GM20000 (cell line): ENCODE data around the gene RNASE12.
"Not testable (repeated sequence)": the region's sequence is repeated elsewhere in the genome, so short reads cannot be mapped to it uniquely, and the experiment has no call there.

ENCODE experiments used
- DNase-seq: peaks from one replicate; pipeline ENCODE4 v3.0.0; 2012; ENCODE audit warnings: low spot score
- TF ChIP-seq, protein P1 (sequence below): IDR thresholded peaks from 2 replicates; pipeline ENCODE4 v1.5.1; 2012; ENCODE audit warnings: mild to moderate bottlenecking, control low read depth; ENCODE audit errors: extremely low read depth, missing control alignments

RNASE12 gene

DNA sequence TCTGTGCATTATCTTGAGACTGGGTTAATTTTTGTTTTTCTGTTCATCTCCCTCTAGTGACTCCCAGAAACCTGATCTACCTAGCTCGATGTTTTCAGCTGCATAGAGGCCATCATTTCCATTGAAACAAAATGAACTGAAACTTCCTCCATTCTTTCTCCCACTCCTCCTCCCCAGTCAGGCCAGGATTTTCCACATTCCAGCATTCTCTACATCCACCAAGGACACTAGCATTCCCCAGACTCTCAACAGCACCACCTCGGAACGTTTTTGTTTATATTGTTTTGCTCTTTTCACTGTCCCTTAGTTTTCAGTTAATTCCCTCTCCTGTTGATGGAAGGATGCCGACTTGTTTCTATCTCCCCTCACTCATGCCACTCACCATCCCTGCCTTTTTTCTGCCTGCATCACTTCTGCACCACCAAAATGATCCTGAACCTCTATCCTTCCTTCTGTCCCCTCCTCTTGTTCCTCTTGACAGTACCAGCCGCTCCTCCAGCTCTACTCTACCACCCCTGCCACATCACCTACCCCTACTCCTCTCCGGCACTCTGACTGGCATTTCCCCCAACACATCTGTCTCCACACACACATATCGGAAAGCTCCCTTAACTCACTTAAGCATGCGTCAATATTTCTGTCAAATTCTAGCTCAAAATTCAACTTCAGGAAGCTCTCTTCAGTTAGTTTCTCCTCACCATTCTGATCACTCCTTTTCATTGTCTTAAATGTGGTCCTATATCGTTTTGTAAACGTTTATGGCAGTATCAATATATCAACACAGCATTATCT is 37.1 kb upstream of the RNASE12 start:
- no peak for DNase-seq
- TF ChIP-seq, protein P1, sequence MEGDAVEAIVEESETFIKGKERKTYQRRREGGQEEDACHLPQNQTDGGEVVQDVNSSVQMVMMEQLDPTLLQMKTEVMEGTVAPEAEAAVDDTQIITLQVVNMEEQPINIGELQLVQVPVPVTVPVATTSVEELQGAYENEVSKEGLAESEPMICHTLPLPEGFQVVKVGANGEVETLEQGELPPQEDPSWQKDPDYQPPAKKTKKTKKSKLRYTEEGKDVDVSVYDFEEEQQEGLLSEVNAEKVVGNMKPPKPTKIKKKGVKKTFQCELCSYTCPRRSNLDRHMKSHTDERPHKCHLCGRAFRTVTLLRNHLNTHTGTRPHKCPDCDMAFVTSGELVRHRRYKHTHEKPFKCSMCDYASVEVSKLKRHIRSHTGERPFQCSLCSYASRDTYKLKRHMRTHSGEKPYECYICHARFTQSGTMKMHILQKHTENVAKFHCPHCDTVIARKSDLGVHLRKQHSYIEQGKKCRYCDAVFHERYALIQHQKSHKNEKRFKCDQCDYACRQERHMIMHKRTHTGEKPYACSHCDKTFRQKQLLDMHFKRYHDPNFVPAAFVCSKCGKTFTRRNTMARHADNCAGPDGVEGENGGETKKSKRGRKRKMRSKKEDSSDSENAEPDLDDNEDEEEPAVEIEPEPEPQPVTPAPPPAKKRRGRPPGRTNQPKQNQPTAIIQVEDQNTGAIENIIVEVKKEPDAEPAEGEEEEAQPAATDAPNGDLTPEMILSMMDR, result no peak

DNA sequence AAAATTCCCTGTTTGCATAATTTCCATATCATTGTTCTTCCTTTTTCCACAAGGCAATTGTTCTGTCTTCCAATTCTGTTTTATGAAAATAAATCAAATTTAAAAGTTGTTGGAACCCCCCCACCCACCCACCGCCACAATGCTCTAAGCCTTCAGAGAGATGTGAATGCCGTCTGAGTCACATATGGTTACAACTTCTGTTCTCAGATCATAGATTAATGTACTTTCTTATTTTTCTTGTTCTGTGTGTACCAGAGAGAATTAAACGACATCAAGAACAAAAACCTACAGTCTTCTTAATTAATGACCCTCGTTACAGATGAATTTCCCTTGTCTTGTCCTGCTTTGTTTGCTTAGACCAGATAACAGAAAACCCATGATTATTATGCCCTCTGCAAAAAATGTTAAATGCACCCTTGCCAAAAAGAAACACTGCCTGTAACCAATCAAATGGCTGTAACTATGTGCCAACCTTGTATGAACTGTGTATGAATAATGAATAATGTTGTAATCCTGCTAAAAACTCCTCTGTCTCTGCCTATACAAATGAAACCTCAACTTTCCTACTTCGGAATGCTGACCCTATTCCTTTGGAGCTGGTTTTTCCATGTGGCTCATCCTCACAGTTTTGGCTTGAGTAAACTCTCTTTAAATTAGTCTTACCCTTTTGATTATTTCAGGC is 36.3 kb upstream of the RNASE12 start:
- TF ChIP-seq, protein P1, result no peak
- DNase-seq, result no peak

DNA sequence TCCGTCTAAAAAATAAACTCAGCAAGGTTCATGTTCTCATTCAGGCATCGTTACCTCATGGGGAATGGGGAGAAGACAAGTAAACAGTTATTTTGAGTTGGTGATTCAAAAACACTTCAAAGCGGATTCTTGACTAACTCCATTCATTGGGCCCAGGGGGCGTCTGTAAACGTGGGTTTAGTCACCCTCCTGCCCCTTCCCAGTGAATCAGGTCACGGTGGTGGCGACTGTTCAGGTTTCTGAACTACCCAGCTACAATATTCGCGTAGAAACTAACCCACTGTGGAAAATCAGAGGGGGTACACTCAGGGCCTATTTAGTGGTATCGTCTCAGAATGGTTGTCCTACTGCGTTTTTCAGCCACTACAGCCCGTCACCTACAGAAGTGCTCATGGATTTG is 35.1 kb upstream of the RNASE12 start:
- no peak for DNase-seq
- TF ChIP-seq, protein P1, result no peak

DNA sequence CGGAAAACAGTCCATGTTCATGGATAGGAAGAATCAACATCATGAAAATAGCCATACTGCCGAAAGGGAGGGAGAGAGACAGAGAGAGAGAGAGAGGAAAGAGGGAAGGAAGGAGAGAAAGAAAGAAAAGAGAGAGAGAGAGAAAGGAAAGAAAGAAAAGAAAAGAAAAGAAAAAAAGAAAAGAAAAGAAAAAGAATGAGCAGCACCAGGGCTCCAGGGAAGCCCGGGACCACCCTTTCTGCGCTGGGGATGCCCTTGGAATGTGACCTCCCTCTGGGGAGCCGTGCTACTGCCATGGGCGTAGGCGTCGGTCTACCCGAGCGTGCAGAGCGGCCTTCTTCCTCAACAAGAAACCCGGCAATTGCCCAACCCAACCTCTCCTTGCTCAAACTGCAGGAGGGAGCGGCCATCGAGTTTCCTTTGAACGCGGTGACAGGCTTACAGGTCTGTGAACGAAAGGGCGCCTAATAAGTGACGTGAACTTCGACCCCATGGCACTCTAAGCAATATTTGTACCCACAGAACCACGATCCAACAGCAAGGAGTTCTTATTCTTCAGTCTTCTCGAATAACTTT is 33.4 kb upstream of the RNASE12 start:
- TF ChIP-seq, protein P1, result no peak
- peak; percentile 32 for DNase-seq

DNA sequence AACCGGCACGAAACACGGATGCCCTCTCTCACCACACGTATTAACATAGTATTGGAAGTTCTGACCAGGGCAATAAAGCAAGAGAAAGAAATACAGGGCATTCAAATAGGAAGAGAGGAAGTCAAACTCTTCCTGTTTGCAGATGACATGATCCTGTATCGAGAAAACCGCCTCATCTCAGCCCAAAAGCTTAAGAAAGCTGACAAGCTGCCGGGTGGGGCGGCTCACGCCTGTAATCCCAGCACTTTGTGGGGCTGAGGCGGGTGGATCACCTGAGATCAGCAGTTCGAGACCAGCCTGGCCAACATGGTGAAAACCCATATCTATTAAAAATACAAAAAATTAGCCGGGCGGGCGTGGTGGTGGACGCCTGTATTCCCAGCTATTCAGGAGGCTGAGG is 32.6 kb upstream of the RNASE12 start:
- TF ChIP-seq, protein P1, result no peak
- DNase-seq, result no peak

DNA sequence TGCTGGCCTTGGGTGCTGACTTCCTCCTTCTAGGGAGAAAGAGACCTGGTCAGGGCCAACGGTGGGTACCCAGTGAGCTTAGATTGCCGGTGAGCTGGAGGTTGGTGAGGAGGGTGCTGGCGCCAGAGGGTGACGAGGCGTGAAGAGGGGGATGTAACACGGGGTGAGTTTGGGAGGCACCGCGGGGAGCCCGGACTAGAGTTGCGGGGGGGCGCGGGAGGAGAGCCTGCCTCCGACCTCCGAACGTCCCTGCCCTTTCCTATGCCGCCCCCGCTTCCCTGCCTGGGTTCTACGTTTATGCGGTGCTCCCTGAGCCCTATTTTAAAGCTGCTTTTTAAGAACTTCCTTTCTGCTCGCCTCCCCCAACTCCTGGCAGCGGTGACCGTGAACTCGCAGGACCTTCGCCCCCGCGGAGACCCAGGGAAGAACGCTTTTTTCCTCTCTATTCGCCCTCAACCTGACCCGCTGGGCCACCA is 31.7 kb upstream of the RNASE12 start:
- TF ChIP-seq, protein P1, result no peak
- DNase-seq, result no peak

DNA sequence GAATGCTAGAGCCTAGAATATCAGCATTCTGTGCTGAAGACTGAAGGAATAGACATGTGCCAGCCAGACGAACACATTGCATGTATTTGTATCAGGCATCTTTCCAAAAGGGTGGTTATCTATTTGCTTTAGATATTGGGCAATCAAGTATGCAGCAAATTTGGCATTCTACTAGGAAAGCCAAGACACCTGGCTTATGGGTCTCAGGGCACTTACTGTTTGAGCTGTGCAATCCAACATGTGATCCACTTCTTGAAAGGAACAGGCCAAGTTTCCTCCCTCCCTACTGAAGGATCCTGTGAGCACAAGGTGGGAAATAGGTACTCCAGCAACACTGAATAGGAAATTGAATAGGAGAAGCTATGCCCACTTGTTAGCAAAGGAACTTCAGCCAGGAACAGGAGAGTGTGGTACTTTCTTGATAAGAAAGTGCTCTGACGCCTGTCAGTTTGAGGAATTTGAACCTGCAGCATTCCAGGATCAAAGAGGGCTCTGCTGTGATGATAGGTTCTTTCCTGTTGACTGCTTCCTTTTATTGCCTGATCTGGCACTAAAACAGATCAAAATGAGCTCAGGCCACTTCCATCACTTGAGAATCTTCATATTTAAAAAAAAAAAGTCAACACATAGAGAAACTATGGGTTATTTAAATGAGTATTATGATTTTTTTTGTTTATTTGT is 29.8 kb upstream of the RNASE12 start:
- no peak for DNase-seq
- TF ChIP-seq, protein P1, result no peak

DNA sequence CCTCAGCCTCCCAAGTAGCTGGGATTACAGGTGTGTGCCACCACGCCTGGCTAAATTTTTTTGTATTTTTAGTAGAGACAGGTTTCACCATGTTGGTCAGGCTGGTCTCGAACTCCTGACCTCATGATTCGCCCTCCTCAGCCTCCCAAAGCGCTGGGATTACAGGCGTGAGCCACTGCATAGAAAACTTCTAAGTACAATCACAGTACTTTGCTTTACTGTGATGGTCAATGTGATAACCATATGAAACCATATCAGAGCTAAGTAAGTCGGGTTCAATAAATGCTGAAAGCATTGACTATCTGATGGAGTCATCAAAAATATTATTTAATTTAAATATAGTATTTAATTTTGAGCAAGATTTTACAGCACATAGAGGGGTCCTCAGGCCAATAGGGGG is 28.5 kb upstream of the RNASE12 start:
- DNase-seq, result not testable (repeated sequence)
